Vagina (tissue), 2 donors: ENCODE data around the gene ACO1.

Experiments used
- POLR2A ChIP-seq, 2 donors: fragments of 450-650 bp; IDR thresholded peaks; one replicate each; pipeline ENCODE4 v1.6.1; 2017; ENCODE audit warnings: antibody characterized with exemption in 2 of 2, mild to moderate bottlenecking in 2 of 2, moderate library complexity in 2 of 2
- POLR2AphosphoS5 ChIP-seq, 2 donors: sonication (generic); formaldehyde crosslinking; IDR thresholded peaks; one replicate each; pipeline ENCODE4 v1.9.0; 2017; ENCODE audit warnings: antibody characterized with exemption in 2 of 2, mild to moderate bottlenecking in 2 of 2, low read depth in 1 of 2; ENCODE audit not compliant: insufficient read depth in 1 of 2
- TF ChIP-seq, protein P1 (sequence below), 3 experiments: fragments of 450-650 bp in 2 of 3; fragments of 200-600 bp in 1 of 3; sonication (generic) in 1 of 3; IDR thresholded peaks; one replicate each; pipeline ENCODE4 v1.5.1; 2017 to 2019; ENCODE audit warnings: antibody characterized with exemption in 3 of 3, mild to moderate bottlenecking in 2 of 3, moderate library complexity in 2 of 3

- TF ChIP-seq POLR2A (IDR thresholded peaks at IDR 0.05): no peak
- TF ChIP-seq, protein P1, sequence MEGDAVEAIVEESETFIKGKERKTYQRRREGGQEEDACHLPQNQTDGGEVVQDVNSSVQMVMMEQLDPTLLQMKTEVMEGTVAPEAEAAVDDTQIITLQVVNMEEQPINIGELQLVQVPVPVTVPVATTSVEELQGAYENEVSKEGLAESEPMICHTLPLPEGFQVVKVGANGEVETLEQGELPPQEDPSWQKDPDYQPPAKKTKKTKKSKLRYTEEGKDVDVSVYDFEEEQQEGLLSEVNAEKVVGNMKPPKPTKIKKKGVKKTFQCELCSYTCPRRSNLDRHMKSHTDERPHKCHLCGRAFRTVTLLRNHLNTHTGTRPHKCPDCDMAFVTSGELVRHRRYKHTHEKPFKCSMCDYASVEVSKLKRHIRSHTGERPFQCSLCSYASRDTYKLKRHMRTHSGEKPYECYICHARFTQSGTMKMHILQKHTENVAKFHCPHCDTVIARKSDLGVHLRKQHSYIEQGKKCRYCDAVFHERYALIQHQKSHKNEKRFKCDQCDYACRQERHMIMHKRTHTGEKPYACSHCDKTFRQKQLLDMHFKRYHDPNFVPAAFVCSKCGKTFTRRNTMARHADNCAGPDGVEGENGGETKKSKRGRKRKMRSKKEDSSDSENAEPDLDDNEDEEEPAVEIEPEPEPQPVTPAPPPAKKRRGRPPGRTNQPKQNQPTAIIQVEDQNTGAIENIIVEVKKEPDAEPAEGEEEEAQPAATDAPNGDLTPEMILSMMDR (IDR thresholded peaks at IDR 0.05): no peak
- no peak for TF ChIP-seq POLR2AphosphoS5 (IDR thresholded peaks at IDR 0.05; ENCODE audit: insufficient read depth in 1 of 2, low read depth in 1 of 2)
These were observed 118.0 kb downstream of the ACO1 start for GRCh38 chr9:32502464-32502863.
